ENCODE results near the gene CCL17.
"Not testable (repeated sequence)": the region's sequence is repeated elsewhere in the genome, so short reads cannot be mapped to it uniquely, and the experiment has no call there.

The CCL17 gene

GRCh38 chr16:57403965-57404817, at the start of gene CCL17:
TSS of gene CCL17 (plus strand) at chr16:57404767. CDS start at chr16:57413933, 9,166 bp downstream.
- DNase-seq = no peak

- no peak for DNase-seq
These were observed 48.6 kb upstream of the CCL17 start for GRCh38 chr16:57355898-57356414.

- no peak for DNase-seq
These were observed 48.0 kb upstream of the CCL17 start for GRCh38 chr16:57356547-57356946.

- DNase-seq = no peak
These were observed 47.1 kb upstream of the CCL17 start for GRCh38 chr16:57357330-57358085.

- no peak for DNase-seq
These were observed 46.5 kb upstream of the CCL17 start for GRCh38 chr16:57358086-57358420.

GRCh38 chr16:57358527-57359095, 46.0 kb upstream of the CCL17 start, which contains the start of gene CCL22:
TSS of gene CCL22 (plus strand) at chr16:57358783. CDS start at chr16:57358817, 34 bp downstream.
- no peak for DNase-seq

- DNase-seq = no peak
These were observed 44.1 kb upstream of the CCL17 start for GRCh38 chr16:57360321-57360935.

GRCh38 chr16:57361404-57361803, 43.2 kb upstream of the CCL17 start:
- DNase-seq = no peak

- no peak for DNase-seq
These were observed 40.4 kb upstream of the CCL17 start for GRCh38 chr16:57364143-57364542.

- no peak for DNase-seq
These were observed 38.0 kb upstream of the CCL17 start for GRCh38 chr16:57366544-57367040.

GRCh38 chr16:57367116-57367752, 37.3 kb upstream of the CCL17 start:
- no peak for DNase-seq

GRCh38 chr16:57371494-57372371, 32.8 kb upstream of the CCL17 start:
- DNase-seq = no peak

GRCh38 chr16:57372372-57373116, 32.0 kb upstream of the CCL17 start, which contains the start of gene CX3CL1:
TSS of gene CX3CL1 (plus strand) at chr16:57372490. CDS start at chr16:57372569, 79 bp downstream.
- DNase-seq = no peak

- no peak for DNase-seq
These were observed 31.2 kb upstream of the CCL17 start for GRCh38 chr16:57373117-57373947.

- no peak for DNase-seq
These were observed 30.5 kb upstream of the CCL17 start for GRCh38 chr16:57374067-57374534.

GRCh38 chr16:57374925-57375465, 29.6 kb upstream of the CCL17 start:
- DNase-seq = not testable (repeated sequence)

GRCh38 chr16:57376313-57376818, 28.2 kb upstream of the CCL17 start:
- no peak for DNase-seq

- DNase-seq = no peak
These were observed 27.3 kb upstream of the CCL17 start for GRCh38 chr16:57377080-57377841.
